PC-3 (cell line): ENCODE measurements around the gene FAM47C. TPM values are rescaled to one million over a fixed set of nuclear protein-coding genes. Genes with fewer than 3 reads are reported as not detected.
"Not testable (repeated sequence)": the region's sequence is repeated elsewhere in the genome, so short reads cannot be mapped to it uniquely, and the experiment has no call there.

Source experiments
- ATAC-seq: fragments of 200-7000 bp; cut with Tn5 transposase; 2 replicates; pipeline ENCODE4 v1.9.1; 2020; ENCODE audit warnings: mild to moderate bottlenecking, moderate library complexity
- BruUV-seq: library from RNA; stranded (reverse); fragments of 400-500 nt; replicated peaks from 2 replicates; lab custom pipeline; 2021; lab: Mats Ljungman, UMichigan
- CTCF ChIA-PET: fragments of 300-600 bp; sonication (Branson Sonifier 250); formaldehyde crosslinking; loops from one replicate; lab custom pipeline; 2022; ENCODE audit warnings: antibody characterized with exemption; lab: Charles Lee
- POLR2A ChIA-PET: fragments of 300-600 bp; sonication (Branson Sonifier 250); formaldehyde crosslinking; loops from one replicate; lab custom pipeline; 2022; ENCODE audit warnings: antibody characterized with exemption; ENCODE audit not compliant: unreplicated experiment; lab: Charles Lee
- DNase-seq: peaks from one replicate; pipeline ENCODE4 v3.0.0-alpha.2; 2015
- H2AFZ ChIP-seq: fragments of 300-600 bp; sonication (generic); 2 replicates; pipeline ENCODE4 v1.6.0; 2016; ENCODE audit warnings: antibody characterized with exemption, low read length
- H3F3A ChIP-seq: fragments of 300-600 bp; sonication (generic); one replicate; pipeline ENCODE4 v1.6.0; 2017; ENCODE audit warnings: antibody characterized with exemption, low read length, control low read depth, mild to moderate bottlenecking; ENCODE audit not compliant: unreplicated experiment
- H3K27ac ChIP-seq: fragments of 300-600 bp; sonication (generic); 2 replicates; pipeline ENCODE4 v1.5.1; 2016; ENCODE audit warnings: mild to moderate bottlenecking, low read length
- H3K27me3 ChIP-seq: fragments of 300-600 bp; sonication (generic); 2 replicates; pipeline ENCODE4 v1.6.1; 2016; ENCODE audit warnings: low read length, mixed read lengths
- H3K36me3 ChIP-seq: fragments of 300-600 bp; sonication (generic); 2 replicates; pipeline ENCODE4 v1.6.1; 2016; ENCODE audit warnings: low read depth, mixed run types, low read length, mixed read lengths
- H3K4me1 ChIP-seq: fragments of 300-600 bp; sonication (generic); 2 replicates; pipeline ENCODE4 v1.5.1; 2016; ENCODE audit warnings: low read length; ENCODE audit not compliant: insufficient read depth
- H3K4me2 ChIP-seq: fragments of 300-600 bp; sonication (generic); 2 replicates; pipeline ENCODE4 v1.6.0; 2016; ENCODE audit warnings: low read length
- H3K4me3 ChIP-seq: fragments of 300-600 bp; sonication (generic); 2 replicates; pipeline ENCODE4 v1.5.1; 2016; ENCODE audit warnings: mild to moderate bottlenecking, low read length, mixed read lengths
- H3K79me2 ChIP-seq: fragments of 300-600 bp; sonication (generic); 2 replicates; pipeline ENCODE4 v1.6.1; 2017; ENCODE audit warnings: low read length, mixed read lengths
- H3K9ac ChIP-seq: fragments of 300-600 bp; sonication (generic); 2 replicates; pipeline ENCODE4 v1.6.0; 2016; ENCODE audit warnings: mild to moderate bottlenecking, low read length
- H3K9me2 ChIP-seq: fragments of 300-600 bp; sonication (generic); replicated peaks from 2 replicates; pipeline ENCODE4 v1.6.1; 2016; ENCODE audit warnings: mixed run types, low read length, mixed read lengths
- H3K9me3 ChIP-seq: fragments of 300-600 bp; sonication (generic); 2 replicates; pipeline ENCODE4 v1.6.1; 2016; ENCODE audit warnings: low read length, mixed read lengths
- H4K20me1 ChIP-seq: fragments of 300-600 bp; sonication (generic); 2 replicates; pipeline ENCODE4 v1.6.1; 2016; ENCODE audit warnings: low read length, mixed read lengths
- EZH2 ChIP-seq: fragments of 300-600 bp; sonication (generic); IDR thresholded peaks from one replicate; pipeline ENCODE4 v1.6.1; 2017; ENCODE audit warnings: antibody characterized with exemption, mild to moderate bottlenecking, low read length; ENCODE audit not compliant: unreplicated experiment
- EZH2phosphoT487 ChIP-seq: fragments of 300-600 bp; sonication (generic); IDR thresholded peaks from 2 replicates; pipeline ENCODE4 v1.6.1; 2018; ENCODE audit warnings: mild to moderate bottlenecking, antibody characterized with exemption, low read length, borderline replicate concordance
- intact Hi-C: fragments of 100-400 bp; cut with micrococcal nuclease; formaldehyde crosslinking; loops from 2 replicates; pipeline ENCODE4 v1.9.0; 2023
- total RNA-seq: library from RNA; depleted of rRNA; stranded (reverse); fragments of >200 nt; gene quantifications from 2 replicates; pipeline ENCODE4 v1.2.3, GENCODE V29; 2014
- TF ChIP-seq, protein P1 (sequence below): fragments of 300-600 bp; sonication (generic); conservative IDR thresholded peaks from 2 replicates; pipeline ENCODE4 v1.5.1; 2017; ENCODE audit warnings: antibody characterized with exemption, low read depth, mild to moderate bottlenecking, low read length

FAM47C gene
- total RNA-seq, 1 experiment from 2014 or later = not detected

GRCh38 chrX:36986231-36986630 is 21.9 kb upstream of the FAM47C start:
- no TSS peak for BruUV-seq
- Histone ChIP-seq H3K36me3 (no peaks in the 10 kb centered on the region), H3K4me2 (no peak overlapping the region), H2AFZ (no peak overlapping the region), H3K4me3 (no peak overlapping the region), H3K9ac (no peak overlapping the region), H3K9me2 (no peaks in the 10 kb centered on the region), H3K79me2 (no peaks in the 10 kb centered on the region), H3K27ac (no peak overlapping the region), H3F3A (no peaks in the 10 kb centered on the region), H3K4me1 (no peaks in the 10 kb centered on the region), H3K27me3 (no peaks in the 10 kb centered on the region), H4K20me1 (no peaks in the 10 kb centered on the region), H3K9me3 (no peaks in the 10 kb centered on the region)
- ATAC-seq (no peak), DNase-seq (no peak)
- TF ChIP-seq EZH2 (no peak), EZH2phosphoT487 (no peak)
- TF ChIP-seq, protein P1, sequence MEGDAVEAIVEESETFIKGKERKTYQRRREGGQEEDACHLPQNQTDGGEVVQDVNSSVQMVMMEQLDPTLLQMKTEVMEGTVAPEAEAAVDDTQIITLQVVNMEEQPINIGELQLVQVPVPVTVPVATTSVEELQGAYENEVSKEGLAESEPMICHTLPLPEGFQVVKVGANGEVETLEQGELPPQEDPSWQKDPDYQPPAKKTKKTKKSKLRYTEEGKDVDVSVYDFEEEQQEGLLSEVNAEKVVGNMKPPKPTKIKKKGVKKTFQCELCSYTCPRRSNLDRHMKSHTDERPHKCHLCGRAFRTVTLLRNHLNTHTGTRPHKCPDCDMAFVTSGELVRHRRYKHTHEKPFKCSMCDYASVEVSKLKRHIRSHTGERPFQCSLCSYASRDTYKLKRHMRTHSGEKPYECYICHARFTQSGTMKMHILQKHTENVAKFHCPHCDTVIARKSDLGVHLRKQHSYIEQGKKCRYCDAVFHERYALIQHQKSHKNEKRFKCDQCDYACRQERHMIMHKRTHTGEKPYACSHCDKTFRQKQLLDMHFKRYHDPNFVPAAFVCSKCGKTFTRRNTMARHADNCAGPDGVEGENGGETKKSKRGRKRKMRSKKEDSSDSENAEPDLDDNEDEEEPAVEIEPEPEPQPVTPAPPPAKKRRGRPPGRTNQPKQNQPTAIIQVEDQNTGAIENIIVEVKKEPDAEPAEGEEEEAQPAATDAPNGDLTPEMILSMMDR = no peak
- intact Hi-C loops = no loop called here
- ChIA-PET CTCF (no interaction called here), POLR2A (no interaction called here)

- H3K9me2 ChIP-seq, intact Hi-C loops, DNase-seq: not testable (repeated sequence)
Measured at GRCh38 chrX:36987212-36987611, 21.0 kb upstream of the FAM47C start.

DNA sequence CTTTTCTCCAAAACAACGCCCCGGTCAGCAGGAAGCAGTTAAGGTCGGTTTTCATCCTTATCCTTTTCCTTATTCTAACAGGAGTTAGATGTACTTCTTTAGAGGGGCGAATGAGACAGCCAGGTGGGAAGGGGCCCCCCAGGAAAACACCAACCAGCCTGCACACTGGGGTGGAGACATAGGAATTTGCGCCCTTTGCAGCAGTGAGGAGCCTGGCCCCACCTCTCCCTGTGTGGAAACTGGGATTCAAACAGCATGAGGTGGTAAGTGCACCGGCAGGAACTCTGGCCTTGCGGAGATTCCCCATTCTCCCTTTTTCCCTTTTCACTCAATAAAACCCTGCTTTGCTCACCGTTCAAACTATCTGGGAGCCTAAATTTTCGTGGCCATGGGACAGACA is 8.0 kb upstream of the FAM47C start:
- Histone ChIP-seq H3F3A (no peaks in the 10 kb centered on the region), H3K4me3 (no peak overlapping the region), H3K27ac (no peak overlapping the region), H3K9me3 (no peaks in the 10 kb centered on the region), H4K20me1 (no peaks in the 10 kb centered on the region), H3K36me3 (no peaks in the 10 kb centered on the region), H3K9me2 (no peaks in the 10 kb centered on the region), H3K27me3 (no peaks in the 10 kb centered on the region), H3K9ac (no peak overlapping the region), H3K4me1 (no peaks in the 10 kb centered on the region), H3K79me2 (no peaks in the 10 kb centered on the region), H3K4me2 (no peak overlapping the region), H2AFZ (no peak overlapping the region)
- ChIA-PET POLR2A (no interaction called here), CTCF (no interaction called here)
- BruUV-seq = no TSS peak
- DNase-seq (no peak), ATAC-seq (no peak)
- intact Hi-C loops = no loop called here
- TF ChIP-seq EZH2 (no peak), EZH2phosphoT487 (no peak)
- TF ChIP-seq, protein P1 = no peak

More at GRCh38 chrX:36987212-36987611, 21.0 kb upstream of the FAM47C start:
- H3K36me3 ChIP-seq, H3K4me2 ChIP-seq, H2AFZ ChIP-seq, BruUV-seq, H3K4me1 ChIP-seq, H3K9me3 ChIP-seq, H3K79me2 ChIP-seq, H3K27me3 ChIP-seq, H3K9ac ChIP-seq, POLR2A ChIA-PET, H4K20me1 ChIP-seq, H3F3A ChIP-seq, CTCF ChIA-PET, H3K4me3 ChIP-seq, H3K27ac ChIP-seq, ATAC-seq: not testable (repeated sequence)
